Endothelial cell of umbilical vein (primary cell): ENCODE results near the gene POLR2E.

Experiments used
- EZH2 ChIP-seq: IDR thresholded peaks from 2 replicates; pipeline ENCODE4 v1.6.1; 2012; ENCODE audit warnings: borderline replicate concordance, low read depth, mild to moderate bottlenecking, moderate library complexity, low read length, inconsistent platforms; ENCODE audit not compliant: severe bottlenecking
- JUN ChIP-seq: IDR thresholded peaks from 2 replicates; pipeline ENCODE4 v1.6.1; 2011; ENCODE audit warnings: borderline replicate concordance, low read depth; ENCODE audit not compliant: insufficient read length, insufficient read depth
- POLR2AphosphoS5 ChIP-seq: IDR thresholded peaks from 2 replicates; pipeline ENCODE4 v1.6.1; 2012; ENCODE audit warnings: low read depth, mild to moderate bottlenecking, control low read depth, low read length, moderate library complexity; ENCODE audit not compliant: insufficient read depth
- TF ChIP-seq, protein P1 (sequence below), 2 donors: IDR thresholded peaks; 1 replicate in 1 of 2; 2 replicates in 1 of 2; pipeline ENCODE4 v1.5.1; 2011; ENCODE audit warnings: low read length in 2 of 2, mild to moderate bottlenecking in 2 of 2, moderate library complexity in 2 of 2, control low read depth in 1 of 2, inconsistent platforms in 1 of 2, low read depth in 1 of 2; ENCODE audit not compliant: insufficient read depth in 1 of 2; ENCODE audit errors: extremely low read depth in 1 of 2
- TF ChIP-seq, protein P2 (sequence below): IDR thresholded peaks from 2 replicates; pipeline ENCODE4 v1.6.1; 2011; ENCODE audit not compliant: insufficient read depth, insufficient read length

DNA sequence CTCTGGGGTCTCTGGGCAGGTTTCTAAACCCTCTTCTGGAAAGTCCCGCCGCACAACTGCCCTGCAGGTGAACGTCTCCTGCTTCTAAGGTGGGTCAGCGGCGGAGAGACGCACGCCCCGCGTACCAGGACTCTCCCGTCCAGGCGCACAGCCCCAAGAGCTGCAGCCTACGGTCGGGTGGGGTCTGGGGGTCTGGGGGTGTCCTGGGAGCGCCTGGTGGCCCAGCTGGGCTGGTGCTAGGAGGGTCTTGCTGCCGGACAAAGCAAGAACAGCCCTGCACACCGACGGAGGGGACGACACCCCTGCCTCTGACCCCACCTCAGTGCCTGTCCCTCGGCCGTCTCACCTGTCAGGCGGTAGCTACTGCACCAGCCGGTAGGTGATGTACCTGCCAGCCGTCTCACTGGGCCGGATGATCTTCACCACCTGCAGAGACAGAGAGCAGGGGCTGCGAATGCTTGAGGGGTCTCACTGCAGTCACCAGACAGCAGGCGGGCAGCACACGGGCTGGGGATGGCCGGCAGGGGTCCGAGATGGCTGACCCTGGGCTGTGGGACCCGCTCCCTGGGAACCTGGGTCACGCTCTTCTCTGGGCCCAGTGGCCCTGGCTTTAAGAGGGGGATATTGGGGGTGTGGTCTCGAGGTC is 5.9 kb downstream of the POLR2E start:
- TF ChIP-seq, protein P1, sequence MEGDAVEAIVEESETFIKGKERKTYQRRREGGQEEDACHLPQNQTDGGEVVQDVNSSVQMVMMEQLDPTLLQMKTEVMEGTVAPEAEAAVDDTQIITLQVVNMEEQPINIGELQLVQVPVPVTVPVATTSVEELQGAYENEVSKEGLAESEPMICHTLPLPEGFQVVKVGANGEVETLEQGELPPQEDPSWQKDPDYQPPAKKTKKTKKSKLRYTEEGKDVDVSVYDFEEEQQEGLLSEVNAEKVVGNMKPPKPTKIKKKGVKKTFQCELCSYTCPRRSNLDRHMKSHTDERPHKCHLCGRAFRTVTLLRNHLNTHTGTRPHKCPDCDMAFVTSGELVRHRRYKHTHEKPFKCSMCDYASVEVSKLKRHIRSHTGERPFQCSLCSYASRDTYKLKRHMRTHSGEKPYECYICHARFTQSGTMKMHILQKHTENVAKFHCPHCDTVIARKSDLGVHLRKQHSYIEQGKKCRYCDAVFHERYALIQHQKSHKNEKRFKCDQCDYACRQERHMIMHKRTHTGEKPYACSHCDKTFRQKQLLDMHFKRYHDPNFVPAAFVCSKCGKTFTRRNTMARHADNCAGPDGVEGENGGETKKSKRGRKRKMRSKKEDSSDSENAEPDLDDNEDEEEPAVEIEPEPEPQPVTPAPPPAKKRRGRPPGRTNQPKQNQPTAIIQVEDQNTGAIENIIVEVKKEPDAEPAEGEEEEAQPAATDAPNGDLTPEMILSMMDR (IDR thresholded peaks at IDR 0.05; ENCODE audit: extremely low read depth in 1 of 2, insufficient read depth in 1 of 2, low read depth in 1 of 2, low read length in 2 of 2), result no peak
- TF ChIP-seq, protein P2, sequence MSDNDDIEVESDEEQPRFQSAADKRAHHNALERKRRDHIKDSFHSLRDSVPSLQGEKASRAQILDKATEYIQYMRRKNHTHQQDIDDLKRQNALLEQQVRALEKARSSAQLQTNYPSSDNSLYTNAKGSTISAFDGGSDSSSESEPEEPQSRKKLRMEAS, result no peak
- TF ChIP-seq POLR2AphosphoS5, result no peak
- TF ChIP-seq JUN, result no peak
- TF ChIP-seq EZH2, result no peak
